ENCODE data around the gene TMEM30B. TPM values are rescaled to one million over a fixed set of nuclear protein-coding genes. Genes with fewer than 3 reads are reported as not detected.
"Not testable (repeated sequence)": the region's sequence is repeated elsewhere in the genome, so short reads cannot be mapped to it uniquely, and the experiment has no call there.

Gene TMEM30B
- total and polyA plus RNA-seq, 4 donors = 3.0 to 7.4 (median 5.6) TPM

GRCh38 chr14:61315313-61315712 is 34.2 kb upstream of the TMEM30B start (continued):
- no peak for TF ChIP-seq YY1 (IDR thresholded peaks at IDR 0.05)

GRCh38 chr14:61308701-61309100 is 27.6 kb upstream of the TMEM30B start:
- H3K36me3 ChIP-seq (ENCODE audit: control insufficient read depth in 4 of 4, insufficient read depth in 3 of 4, low read depth in 1 of 4, low read length in 3 of 4); H3K9ac ChIP-seq (ENCODE audit: low read depth in 1 of 2, low read length in 2 of 2); H3K27ac ChIP-seq (ENCODE audit: low read depth in 1 of 2, low read length in 2 of 2); H3K27me3 ChIP-seq (ENCODE audit: control insufficient read depth in 4 of 4, insufficient read depth in 4 of 4, low read length in 3 of 4); H3K4me3 ChIP-seq (ENCODE audit: low read depth in 1 of 3, low read length in 3 of 3); H3K9me3 ChIP-seq (ENCODE audit: control insufficient read depth in 4 of 4, low read length in 3 of 4); DNase-seq (ENCODE audit: low spot score); H3K4me1 ChIP-seq (ENCODE audit: control insufficient read depth in 4 of 4, insufficient read depth in 4 of 4, low read length in 3 of 4): not testable (repeated sequence)
- WGBS = 96% methylated on average over 4 of the region's 4 CpGs

GRCh38 chr14:61308198-61308597 is 27.1 kb upstream of the TMEM30B start:
- Histone ChIP-seq H3K27ac (ENCODE audit: low read depth in 1 of 2, low read length in 2 of 2) (no peak overlapping the region), H3K27me3 (ENCODE audit: control insufficient read depth in 4 of 4, insufficient read depth in 4 of 4, low read length in 3 of 4) (no peaks in the 10 kb centered on the region), H3K36me3 (ENCODE audit: control insufficient read depth in 4 of 4, insufficient read depth in 3 of 4, low read depth in 1 of 4, low read length in 3 of 4) (no peaks in the 10 kb centered on the region), H3K4me1 (ENCODE audit: control insufficient read depth in 4 of 4, insufficient read depth in 4 of 4, low read length in 3 of 4) (no peaks in the 10 kb centered on the region), H3K9me3 (ENCODE audit: control insufficient read depth in 4 of 4, low read length in 3 of 4) (peaks cover 0 to 2% (median 0%) of the 10 kb centered on the region in 4 donors), H3K4me3 (ENCODE audit: low read depth in 1 of 3, low read length in 3 of 3) (no peak overlapping the region), H3K9ac (ENCODE audit: low read depth in 1 of 2, low read length in 2 of 2) (no peak overlapping the region)
- DNase-seq (ENCODE audit: low spot score) = no peak
- 49% methylated on average over 3 of the region's 3 CpGs for WGBS
- TF ChIP-seq FOXA2 (IDR thresholded peaks at IDR 0.05) = no peak
- TF ChIP-seq TAF1 (conservative IDR thresholded peaks at IDR 0.05) = no peak
- TF ChIP-seq SP1 (IDR thresholded peaks at IDR 0.05) = no peak
- no peak for TF ChIP-seq YY1 (IDR thresholded peaks at IDR 0.05)
- TF ChIP-seq HNF4G (IDR thresholded peaks at IDR 0.05) = no peak
- no peak for TF ChIP-seq ATF3 (IDR thresholded peaks at IDR 0.05)
- TF ChIP-seq HNF4A (conservative IDR thresholded peaks at IDR 0.05) = no peak
- no peak for TF ChIP-seq RXRA (IDR thresholded peaks at IDR 0.05)
- TF ChIP-seq EGR1 (IDR thresholded peaks at IDR 0.05; ENCODE audit: low read depth in 2 of 2) = no peak
- no peak for TF ChIP-seq REST (IDR thresholded peaks at IDR 0.05)
- TF ChIP-seq JUND (IDR thresholded peaks at IDR 0.05) = no peak

GRCh38 chr14:61304688-61305087 is 23.6 kb upstream of the TMEM30B start:
- Histone ChIP-seq H3K9me3 (ENCODE audit: control insufficient read depth in 4 of 4, low read length in 3 of 4) (no peaks in the 10 kb centered on the region), H3K9ac (ENCODE audit: low read depth in 1 of 2, low read length in 2 of 2) (no peak overlapping the region), H3K4me1 (ENCODE audit: control insufficient read depth in 4 of 4, insufficient read depth in 4 of 4, low read length in 3 of 4) (no peaks in the 10 kb centered on the region), H3K36me3 (ENCODE audit: control insufficient read depth in 4 of 4, insufficient read depth in 3 of 4, low read depth in 1 of 4, low read length in 3 of 4) (no peaks in the 10 kb centered on the region), H3K4me3 (ENCODE audit: low read depth in 1 of 3, low read length in 3 of 3) (no peak overlapping the region), H3K27me3 (ENCODE audit: control insufficient read depth in 4 of 4, insufficient read depth in 4 of 4, low read length in 3 of 4) (no peaks in the 10 kb centered on the region), H3K27ac (ENCODE audit: low read depth in 1 of 2, low read length in 2 of 2) (no peak overlapping the region)
- 97% methylated on average over 2 of the region's 2 CpGs for WGBS
- TF ChIP-seq REST (IDR thresholded peaks at IDR 0.05) (no peak), NR2F2 (IDR thresholded peaks at IDR 0.05) (no peak), FOXA1 (IDR thresholded peaks at IDR 0.05) (no peak), TAF1 (conservative IDR thresholded peaks at IDR 0.05) (no peak), JUND (IDR thresholded peaks at IDR 0.05) (no peak), GABPA (IDR thresholded peaks at IDR 0.05 in 1 of 2, conservative IDR thresholded peaks at IDR 0.05 in 1 of 2) (no peak), RAD21 (IDR thresholded peaks at IDR 0.05) (no peak), MAX (IDR thresholded peaks at IDR 0.05) (no peak), HNF4A (conservative IDR thresholded peaks at IDR 0.05) (no peak), ATF3 (IDR thresholded peaks at IDR 0.05) (no peak), YY1 (IDR thresholded peaks at IDR 0.05) (no peak), ZBTB33 (IDR thresholded peaks at IDR 0.05) (no peak)
- DNase-seq (ENCODE audit: low spot score) = no peak
